ENCODE measurements around the gene ZBTB25.

DNA sequence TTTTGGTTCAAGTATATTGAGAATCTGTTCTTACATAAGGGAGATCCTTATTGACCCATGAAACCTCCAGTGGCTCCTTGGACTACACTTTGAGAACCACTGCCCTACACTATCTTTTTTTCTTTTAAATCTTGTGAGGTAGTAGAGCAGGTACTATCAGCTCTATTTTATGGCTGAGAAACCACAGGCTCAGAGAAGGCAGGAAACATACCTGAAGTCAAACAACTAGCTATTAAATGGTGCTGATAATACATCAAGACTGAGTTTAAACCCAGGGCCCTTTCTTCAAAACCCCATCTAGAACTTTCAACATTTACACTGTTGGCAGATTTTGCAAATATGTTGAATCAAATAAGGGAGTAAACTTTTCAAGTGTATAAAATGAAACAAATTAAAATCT, 6.9 kb downstream of the ZBTB25 start:
- TF ChIP-seq POLR2A (IDR thresholded peaks at IDR 0.05), result no peak
- TF ChIP-seq, protein P1, sequence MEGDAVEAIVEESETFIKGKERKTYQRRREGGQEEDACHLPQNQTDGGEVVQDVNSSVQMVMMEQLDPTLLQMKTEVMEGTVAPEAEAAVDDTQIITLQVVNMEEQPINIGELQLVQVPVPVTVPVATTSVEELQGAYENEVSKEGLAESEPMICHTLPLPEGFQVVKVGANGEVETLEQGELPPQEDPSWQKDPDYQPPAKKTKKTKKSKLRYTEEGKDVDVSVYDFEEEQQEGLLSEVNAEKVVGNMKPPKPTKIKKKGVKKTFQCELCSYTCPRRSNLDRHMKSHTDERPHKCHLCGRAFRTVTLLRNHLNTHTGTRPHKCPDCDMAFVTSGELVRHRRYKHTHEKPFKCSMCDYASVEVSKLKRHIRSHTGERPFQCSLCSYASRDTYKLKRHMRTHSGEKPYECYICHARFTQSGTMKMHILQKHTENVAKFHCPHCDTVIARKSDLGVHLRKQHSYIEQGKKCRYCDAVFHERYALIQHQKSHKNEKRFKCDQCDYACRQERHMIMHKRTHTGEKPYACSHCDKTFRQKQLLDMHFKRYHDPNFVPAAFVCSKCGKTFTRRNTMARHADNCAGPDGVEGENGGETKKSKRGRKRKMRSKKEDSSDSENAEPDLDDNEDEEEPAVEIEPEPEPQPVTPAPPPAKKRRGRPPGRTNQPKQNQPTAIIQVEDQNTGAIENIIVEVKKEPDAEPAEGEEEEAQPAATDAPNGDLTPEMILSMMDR (IDR thresholded peaks at IDR 0.05), result no peak

Measured in tibial nerve (tissue), 3 donors.